Measurements from ENCODE around the gene SH3BP4. TPM values are rescaled to one million over a fixed set of nuclear protein-coding genes. Genes with fewer than 3 reads are reported as not detected.
A peak's percentile ranks its signal among the peaks of the same experiment; 100 is the strongest.

Gene SH3BP4
- total and polyA plus RNA-seq, 2 of the 13 experiments (the other 11 are each of a cell fraction or from before 2014, with no cell fraction given) = 34.6 to 99.1 TPM

DNA sequence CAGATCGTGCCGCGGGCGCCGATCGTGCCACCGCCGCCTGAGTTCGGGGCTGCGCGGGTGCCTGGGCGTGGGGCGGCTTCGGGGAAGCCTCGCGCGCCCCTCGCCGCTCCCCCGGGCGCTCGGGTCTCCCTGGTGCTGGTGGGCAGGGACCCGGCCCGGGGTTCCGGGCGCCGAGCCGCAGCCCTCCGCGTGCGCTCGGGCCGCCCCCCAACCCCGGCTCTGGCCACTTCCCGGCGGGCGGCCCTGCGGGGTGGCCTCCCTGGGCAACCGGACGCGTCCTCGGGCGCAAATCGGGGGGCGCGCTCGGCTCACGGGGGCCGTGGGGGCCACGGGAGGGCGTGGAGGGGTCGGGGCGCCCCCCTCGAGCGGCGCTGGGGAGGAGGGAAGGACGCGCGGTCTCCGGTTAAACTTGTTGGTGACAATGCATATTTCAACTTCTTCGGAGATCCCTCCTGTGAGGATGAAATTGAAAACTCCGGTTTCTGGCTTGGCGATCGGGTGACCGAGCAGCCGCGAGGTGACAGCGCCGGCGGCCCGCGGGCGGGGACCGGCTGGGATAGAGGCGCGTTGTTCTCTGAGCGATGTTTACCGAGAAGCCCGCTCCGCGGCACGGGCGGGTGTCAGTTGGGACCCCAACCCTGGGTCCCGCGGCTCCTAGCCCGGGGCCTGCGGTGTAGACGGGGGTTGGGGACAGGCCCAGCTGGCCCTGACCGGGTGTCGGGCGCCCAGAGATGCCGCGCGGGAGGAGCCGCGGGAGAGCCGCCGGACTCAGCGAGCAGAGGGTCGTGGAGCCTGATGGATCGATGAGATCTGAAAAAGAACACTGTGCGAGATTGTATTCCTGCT, 676 bp downstream of the SH3BP4 start (continued):
- TF ChIP-seq CREB1 (IDR thresholded peaks at IDR 0.05) = no peak
- no peak for TF ChIP-seq CREB1 (CRISPR knock-in tag; IDR thresholded peaks at IDR 0.05)
- TF ChIP-seq ZFYVE20 (CRISPR knock-in tag; IDR thresholded peaks at IDR 0.05; ENCODE audit: borderline replicate concordance, low read depth) = no peak
- no peak for TF ChIP-seq BHLHE40 (IDR thresholded peaks at IDR 0.05; ENCODE audit: low read length)
- peak; percentile 63; the same call in 1 of the 2 replicates for TF ChIP-seq KAT7 (CRISPR knock-in tag; IDR thresholded peaks at IDR 0.05; ENCODE audit: borderline replicate concordance)
- peak; percentile 95; the same call in 1 of the 2 replicates for TF ChIP-seq ZSCAN20 (CRISPR knock-in tag; IDR thresholded peaks at IDR 0.05; ENCODE audit: borderline replicate concordance)
- no peak for TF ChIP-seq MTF2 (CRISPR knock-in tag; IDR thresholded peaks at IDR 0.05; ENCODE audit: borderline replicate concordance)
- no peak for TF ChIP-seq ZNF569 (CRISPR knock-in tag; IDR thresholded peaks at IDR 0.05; ENCODE audit: borderline replicate concordance)
- no peak for TF ChIP-seq MEF2D (CRISPR knock-in tag; IDR thresholded peaks at IDR 0.05)
- 0 out of 2 replicates have a peak, but pooled peaks have one; percentile 24 for TF ChIP-seq ZBTB10 (CRISPR knock-in tag; IDR thresholded peaks at IDR 0.05; ENCODE audit: borderline replicate concordance)
- TF ChIP-seq AGO1 (IDR thresholded peaks at IDR 0.05; ENCODE audit: low read depth, low read length, poor library complexity, severe bottlenecking) = peak; percentile 60
- TF ChIP-seq MXD4 (CRISPR knock-in tag; IDR thresholded peaks at IDR 0.05) = no peak
- TF ChIP-seq ZNF780A (CRISPR knock-in tag; IDR thresholded peaks at IDR 0.05) = no peak
- TF ChIP-seq MBD4 (IDR thresholded peaks at IDR 0.05; ENCODE audit: borderline replicate concordance, low read length) = no peak
- TF ChIP-seq AHR (CRISPR knock-in tag; IDR thresholded peaks at IDR 0.05) = 0 out of 2 replicates have a peak, but pooled peaks have one; percentile 56
- TF ChIP-seq ZNF101 (CRISPR knock-in tag; IDR thresholded peaks at IDR 0.05; ENCODE audit: borderline replicate concordance, low read depth) = no peak
- TF ChIP-seq ADNP (CRISPR knock-in tag; IDR thresholded peaks at IDR 0.05) = no peak
- TF ChIP-seq ZNF577 (CRISPR knock-in tag; IDR thresholded peaks at IDR 0.05; ENCODE audit: borderline replicate concordance, low read depth) = no peak
- TF ChIP-seq, protein P1, sequence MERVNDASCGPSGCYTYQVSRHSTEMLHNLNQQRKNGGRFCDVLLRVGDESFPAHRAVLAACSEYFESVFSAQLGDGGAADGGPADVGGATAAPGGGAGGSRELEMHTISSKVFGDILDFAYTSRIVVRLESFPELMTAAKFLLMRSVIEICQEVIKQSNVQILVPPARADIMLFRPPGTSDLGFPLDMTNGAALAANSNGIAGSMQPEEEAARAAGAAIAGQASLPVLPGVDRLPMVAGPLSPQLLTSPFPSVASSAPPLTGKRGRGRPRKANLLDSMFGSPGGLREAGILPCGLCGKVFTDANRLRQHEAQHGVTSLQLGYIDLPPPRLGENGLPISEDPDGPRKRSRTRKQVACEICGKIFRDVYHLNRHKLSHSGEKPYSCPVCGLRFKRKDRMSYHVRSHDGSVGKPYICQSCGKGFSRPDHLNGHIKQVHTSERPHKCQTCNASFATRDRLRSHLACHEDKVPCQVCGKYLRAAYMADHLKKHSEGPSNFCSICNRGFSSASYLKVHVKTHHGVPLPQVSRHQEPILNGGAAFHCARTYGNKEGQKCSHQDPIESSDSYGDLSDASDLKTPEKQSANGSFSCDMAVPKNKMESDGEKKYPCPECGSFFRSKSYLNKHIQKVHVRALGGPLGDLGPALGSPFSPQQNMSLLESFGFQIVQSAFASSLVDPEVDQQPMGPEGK (CRISPR knock-in tag; IDR thresholded peaks at IDR 0.05) = peak; percentile 67
- peak; percentile 23; the same call in 1 of the 2 replicates for TF ChIP-seq RXRA (CRISPR knock-in tag; IDR thresholded peaks at IDR 0.05)
- no peak for TF ChIP-seq ZSCAN31 (CRISPR knock-in tag; IDR thresholded peaks at IDR 0.05; ENCODE audit: low read depth)
- no peak for TF ChIP-seq ZNF703 (CRISPR knock-in tag; IDR thresholded peaks at IDR 0.05; ENCODE audit: borderline replicate concordance)
- TF ChIP-seq, protein P2, sequence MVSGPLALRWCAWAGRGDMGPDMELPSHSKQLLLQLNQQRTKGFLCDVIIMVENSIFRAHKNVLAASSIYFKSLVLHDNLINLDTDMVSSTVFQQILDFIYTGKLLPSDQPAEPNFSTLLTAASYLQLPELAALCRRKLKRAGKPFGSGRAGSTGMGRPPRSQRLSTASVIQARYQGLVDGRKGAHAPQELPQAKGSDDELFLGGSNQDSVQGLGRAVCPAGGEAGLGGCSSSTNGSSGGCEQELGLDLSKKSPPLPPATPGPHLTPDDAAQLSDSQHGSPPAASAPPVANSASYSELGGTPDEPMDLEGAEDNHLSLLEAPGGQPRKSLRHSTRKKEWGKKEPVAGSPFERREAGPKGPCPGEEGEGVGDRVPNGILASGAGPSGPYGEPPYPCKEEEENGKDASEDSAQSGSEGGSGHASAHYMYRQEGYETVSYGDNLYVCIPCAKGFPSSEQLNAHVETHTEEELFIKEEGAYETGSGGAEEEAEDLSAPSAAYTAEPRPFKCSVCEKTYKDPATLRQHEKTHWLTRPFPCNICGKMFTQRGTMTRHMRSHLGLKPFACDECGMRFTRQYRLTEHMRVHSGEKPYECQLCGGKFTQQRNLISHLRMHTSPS (CRISPR knock-in tag; IDR thresholded peaks at IDR 0.05; ENCODE audit: low read depth) = no peak
- no peak; the same call in 1 of the 2 replicates for TF ChIP-seq MED1 (CRISPR knock-in tag; IDR thresholded peaks at IDR 0.05)

Data from HepG2 (cell line).